Suppressor macrophage (primary cell): ENCODE results near the gene TNK1.

ENCODE experiments used
- DNase-seq, 4 experiments: peaks; one replicate each; pipeline ENCODE4 v3.0.0-alpha.2; 2020 to 2022

Gene TNK1

GRCh38 chr17:7437369-7437863 lies 56.5 kb downstream of the TNK1 start:
- no peak for DNase-seq

GRCh38 chr17:7437950-7438614 lies 57.2 kb downstream of the TNK1 start:
- DNase-seq = peak; percentile 63 to 91 (median 78)

- DNase-seq = no peak
Measured at GRCh38 chr17:7438656-7439460, 58.0 kb downstream of the TNK1 start.
